Spleen (tissue), 11 donors: Measurements from ENCODE around the gene NFATC2. TPM values are rescaled to one million over a fixed set of nuclear protein-coding genes. Genes with fewer than 3 reads are reported as not detected.
A peak's percentile ranks its signal among the peaks of the same experiment; 100 is the strongest.

Source experiments
- DNase-seq: peaks from one replicate; pipeline ENCODE4 v3.0.0-alpha.2; 2020
- H3K27ac ChIP-seq, 8 donors: fragments of 200-600 bp; sonication (generic) in 7 of 8; 1 replicate in 4 of 8; 2 replicates in 4 of 8; pipeline versions ENCODE4 v1.5.0 to v1.8.0; 2016 to 2021; ENCODE audit warnings: inconsistent platforms in 4 of 8, mild to moderate bottlenecking in 4 of 8, moderate library complexity in 1 of 8
- H3K27me3 ChIP-seq, 7 donors: fragments of 200-600 bp; sonication (generic) in 6 of 7; replicated peaks in 1 of 7; 1 replicate in 4 of 7; 2 replicates in 3 of 7; pipeline versions ENCODE4 v1.5.0 to v1.8.0; 2016 to 2021; ENCODE audit warnings: inconsistent platforms in 3 of 7, mild to moderate bottlenecking in 1 of 7
- H3K36me3 ChIP-seq, 6 donors: fragments of 200-600 bp; sonication (generic) in 5 of 6; 1 replicate in 4 of 6; 2 replicates in 2 of 6; pipeline versions ENCODE4 v1.5.0 to v1.8.0; 2016 to 2021; ENCODE audit warnings: inconsistent platforms in 2 of 6
- H3K4me1 ChIP-seq, 6 donors: fragments of 200-600 bp; sonication (generic) in 5 of 6; 1 replicate in 3 of 6; 2 replicates in 3 of 6; pipeline versions ENCODE4 v1.5.0 to v1.8.0; 2016 to 2021; ENCODE audit warnings: inconsistent platforms in 3 of 6
- H3K4me3 ChIP-seq, 8 donors: fragments of 200-600 bp; sonication (generic) in 7 of 8; 1 replicate in 4 of 8; 2 replicates in 4 of 8; pipeline versions ENCODE4 v1.5.0 to v1.8.0; 2016 to 2021; ENCODE audit warnings: inconsistent platforms in 4 of 8, mild to moderate bottlenecking in 4 of 8, moderate library complexity in 2 of 8
- H3K9me3 ChIP-seq, 8 donors: fragments of 200-600 bp; sonication (generic) in 7 of 8; 1 replicate in 4 of 8; 2 replicates in 4 of 8; pipeline versions ENCODE4 v1.5.0 to v1.8.0; 2016 to 2021; ENCODE audit warnings: inconsistent platforms in 4 of 8
- CTCF ChIP-seq, 11 experiments: fragments of 200-600 bp in 7 of 11; fragments of 450-650 bp in 4 of 11; sonication (generic) in 4 of 11; IDR thresholded peaks in 8 of 11; conservative IDR thresholded peaks in 3 of 11; 1 replicate in 7 of 11; 2 replicates in 4 of 11; pipeline versions ENCODE4 v1.4.0 to v1.8.0; 2016 to 2021; ENCODE audit warnings: antibody characterized with exemption in 11 of 11, inconsistent platforms in 4 of 11, mild to moderate bottlenecking in 1 of 11
- POLR2A ChIP-seq, 3 donors: fragments of 450-650 bp; IDR thresholded peaks; one replicate each; pipeline ENCODE4 v1.5.1; 2017; ENCODE audit warnings: antibody characterized with exemption in 3 of 3, mild to moderate bottlenecking in 1 of 3
- POLR2AphosphoS5 ChIP-seq, 3 donors: sonication (generic); formaldehyde crosslinking; IDR thresholded peaks; one replicate each; pipeline ENCODE4 v1.5.1; 2017; ENCODE audit warnings: antibody characterized with exemption in 3 of 3
- WGBS, 5 donors: extraction: QIAGEN DNeasy Blood & Tissue Kit in 3 of 5; methylation state at CpG; one replicate each; pipeline versions ENCODE4 v1.1.5 to v1.1.7; 2013 to 2018; 5-methylcytosine and 5-hydroxymethylcytosine counted together
- intact Hi-C: fragments of 100-400 bp; cut with DNase I; formaldehyde crosslinking; loops from one replicate; pipeline ENCODE4 v1.15.0; 2023; ENCODE audit warnings: low total_unique reads
- polyA plus RNA-seq, 3 donors: library from polyadenylated mRNA; stranded (reverse); fragments of 200-250 nt; gene quantifications; one replicate each; pipeline ENCODE4 v1.2.1, GENCODE V29; 2013
- total RNA-seq, 7 donors: library from RNA; depleted of rRNA in 3 of 7; stranded (reverse); fragments of >200 nt in 3 of 7; fragmentation: NEBNext Ultra II Directional in 4 of 7; extraction: Animal tissue kit (Norgen Biotek cat#: 25700) in 4 of 7; gene quantifications; one replicate each; pipeline versions ENCODE4 v1.1.0 to v1.2.1, GENCODE V29; 2016 to 2021
- donor health status: healthy with polysubstance abuse.
- donor health status: DM: no; HTN: no; CAD: no; lungs with moderate emphysema.
- donor health status: DM: no; HTN: no; CAD: no.
- donor health status: Bipolar disorder and iron deficiency.
- donor health status: healthy.
- donor health status: DM: no; HTN: no; CAD: no.
- donor health status: DM: yes; HTN: yes; CAD: no.

NFATC2 gene
- total and polyA plus RNA-seq, 10 donors = 6.5 to 42.9 (median 34.5) TPM

DNA sequence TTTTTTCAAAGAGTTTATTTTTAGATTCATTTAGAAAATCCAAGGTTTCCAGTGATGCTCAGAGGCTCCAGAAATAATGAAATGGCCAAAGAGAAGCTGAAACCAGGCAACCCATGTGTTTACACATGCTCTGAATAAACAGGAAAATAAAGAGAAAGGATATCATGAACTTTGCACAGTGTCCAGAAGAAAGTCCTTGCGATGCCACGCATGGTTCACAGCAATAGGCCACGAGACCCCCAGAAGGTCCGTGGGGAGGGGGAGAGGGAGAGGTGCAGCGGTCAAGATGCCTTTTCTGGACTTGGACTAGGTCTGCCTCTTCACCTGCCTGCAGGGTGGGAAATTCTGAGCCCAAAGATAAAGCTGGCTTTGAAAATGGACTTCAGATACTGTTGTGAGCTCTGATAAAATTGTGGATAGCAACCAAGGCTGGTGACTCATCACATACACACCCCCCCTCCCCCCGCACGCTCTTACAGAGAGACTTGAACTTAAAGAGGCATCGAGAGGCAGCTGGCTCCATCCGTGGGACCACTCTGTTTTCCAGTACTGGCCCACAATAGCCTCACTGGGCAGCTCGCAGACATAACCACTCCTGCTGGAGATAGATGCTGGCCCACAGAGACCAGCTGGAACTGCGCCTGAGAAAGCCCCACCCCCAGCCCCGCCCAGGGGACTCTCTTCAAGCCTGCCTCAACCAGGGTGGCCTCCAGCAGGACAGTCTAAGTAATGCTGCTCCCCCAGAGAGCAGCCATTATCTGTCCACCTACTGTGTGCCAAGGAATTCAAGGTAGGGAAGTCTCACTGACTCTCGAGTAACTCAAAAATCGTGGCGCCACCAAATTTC, 21.2 kb upstream of the NFATC2 start:
- no peak for TF ChIP-seq POLR2A (IDR thresholded peaks at IDR 0.05)
- peak in 1 of 3 donors; percentile 27 for TF ChIP-seq POLR2AphosphoS5 (IDR thresholded peaks at IDR 0.05)
- H3K27ac ChIP-seq = peak overlapping the region in 4 of 8 donors; percentile 45 to 92 (median 70)
- DNase-seq = no peak
- 38 to 54% (median 50%) methylated on average over 13 to 15 of the region's 15 CpGs for WGBS, 5 donors
- H3K4me3 ChIP-seq = peak overlapping the region in 1 of 8 donors; percentile 54
- peaks cover 0 to 8% (median 0%) of the 10 kb centered on the region in 8 donors for H3K9me3 ChIP-seq
- no peaks in the 10 kb centered on the region for H3K36me3 ChIP-seq
- H3K27me3 ChIP-seq = peaks cover 0 to 71% (median 36%) of the 10 kb centered on the region in 7 donors
- peaks cover 13 to 42% (median 32%) of the 10 kb centered on the region in 6 donors for H3K4me1 ChIP-seq
- intact Hi-C loops = no loop called here

DNA sequence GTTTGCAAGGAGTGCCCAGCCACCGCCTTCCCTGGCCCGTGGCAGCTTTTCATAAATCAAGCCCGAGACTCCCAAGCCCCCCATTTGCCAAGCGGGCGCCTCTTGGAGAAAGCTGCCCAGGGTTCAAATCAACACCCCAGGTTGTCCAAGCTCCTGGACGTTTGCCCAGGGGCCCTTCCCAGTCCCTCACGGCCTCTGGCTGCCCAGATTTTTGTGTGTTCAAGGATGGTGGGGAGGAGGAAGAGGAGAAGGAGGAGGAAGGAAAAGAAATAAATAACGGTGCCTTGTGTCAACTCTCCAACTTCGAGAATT, 20.6 kb upstream of the NFATC2 start:
- Histone ChIP-seq H3K36me3 (no peaks in the 10 kb centered on the region), H3K4me3 (peak overlapping the region in 7 of 8 donors; percentile 28 to 67 (median 43)), H3K27ac (peak overlapping the region in 7 of 8 donors; percentile 63 to 92 (median 76)), H3K4me1 (peaks cover 13 to 42% (median 32%) of the 10 kb centered on the region in 6 donors), H3K27me3 (peaks cover 0 to 77% (median 36%) of the 10 kb centered on the region in 7 donors), H3K9me3 (peaks cover 0 to 2% (median 0%) of the 10 kb centered on the region in 8 donors)
- no peak for DNase-seq
- intact Hi-C loops = no loop called here
- 3 to 8% (median 7%) methylated on average over 6 to 9 of the region's 9 CpGs for WGBS, 5 donors
- no peak for TF ChIP-seq POLR2AphosphoS5 (IDR thresholded peaks at IDR 0.05)
- TF ChIP-seq CTCF (IDR thresholded peaks at IDR 0.05 in 8 of 11, conservative IDR thresholded peaks at IDR 0.05 in 3 of 11) = no peak
- TF ChIP-seq POLR2A (IDR thresholded peaks at IDR 0.05) = no peak

DNA sequence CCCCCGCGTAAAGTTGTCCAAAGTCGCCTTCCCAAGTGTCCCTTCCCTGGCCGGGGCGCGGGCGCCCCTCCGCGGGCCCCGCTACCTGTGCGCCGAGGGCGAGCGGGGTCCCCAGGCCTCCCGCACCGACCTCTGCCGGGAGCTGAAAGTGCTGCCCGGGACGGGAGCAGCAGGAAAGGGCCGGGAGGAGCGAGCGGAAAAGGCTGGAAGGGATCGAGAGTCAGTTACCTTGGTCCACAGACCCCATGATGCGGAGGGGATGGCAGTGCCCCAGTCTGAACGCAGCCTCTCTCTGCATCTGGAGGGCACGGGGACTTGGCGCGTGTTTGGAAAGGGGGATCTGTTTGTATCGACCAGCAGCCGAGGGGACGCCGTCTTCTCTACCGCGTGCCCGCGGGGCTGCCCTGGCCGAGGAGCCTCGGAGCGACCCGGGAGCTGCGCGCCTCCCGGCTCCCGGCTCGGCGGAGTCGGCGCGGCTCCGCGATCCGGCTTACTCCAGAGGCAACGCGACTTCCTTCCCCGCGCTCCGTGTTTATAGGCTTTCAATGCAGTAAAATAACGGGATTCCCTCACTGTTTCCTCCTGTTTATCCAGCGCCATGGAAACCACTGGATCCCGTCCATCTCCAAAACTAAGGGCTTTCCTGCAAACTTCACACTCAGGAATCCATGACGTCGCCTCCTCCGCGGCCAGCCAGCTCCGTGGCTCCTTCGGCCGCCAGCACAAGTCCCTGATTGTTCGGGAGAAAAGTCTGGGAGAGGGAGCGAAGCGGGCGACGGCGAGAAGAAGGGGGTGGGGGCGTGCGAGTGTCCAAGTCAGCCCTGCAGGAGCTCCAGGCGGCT, 20.0 kb upstream of the NFATC2 start:
- Histone ChIP-seq H3K27ac (peak overlapping the region in 7 of 8 donors; percentile 63 to 92 (median 76)), H3K27me3 (peaks cover 0 to 82% (median 36%) of the 10 kb centered on the region in 7 donors), H3K9me3 (no peaks in the 10 kb centered on the region), H3K36me3 (no peaks in the 10 kb centered on the region), H3K4me1 (peaks cover 13 to 42% (median 32%) of the 10 kb centered on the region in 6 donors), H3K4me3 (peak overlapping the region; percentile 20 to 67 (median 42))
- 1 to 2% (median 1%) methylated on average over 24 to 76 of the region's 76 CpGs for WGBS, 5 donors
- peak; percentile 77 for DNase-seq
- TF ChIP-seq CTCF (IDR thresholded peaks at IDR 0.05 in 8 of 11, conservative IDR thresholded peaks at IDR 0.05 in 3 of 11) (peak in 3 of 11 experiments; percentile 22 to 35 (median 28)), POLR2A (IDR thresholded peaks at IDR 0.05) (peak in 1 of 3 donors; percentile 23), POLR2AphosphoS5 (IDR thresholded peaks at IDR 0.05) (peak; percentile 64 to 84 (median 74))
- intact Hi-C loops = no loop called here

- Histone ChIP-seq H3K36me3 (no peaks in the 10 kb centered on the region), H3K27ac (peak overlapping the region in 7 of 8 donors; percentile 63 to 92 (median 76)), H3K4me3 (peak overlapping the region; percentile 20 to 67 (median 42)), H3K9me3 (no peaks in the 10 kb centered on the region), H3K27me3 (peaks cover 0 to 88% (median 36%) of the 10 kb centered on the region in 7 donors), H3K4me1 (peaks cover 13 to 42% (median 32%) of the 10 kb centered on the region in 6 donors)
- TF ChIP-seq CTCF (IDR thresholded peaks at IDR 0.05 in 8 of 11, conservative IDR thresholded peaks at IDR 0.05 in 3 of 11) = no peak
- no peak for TF ChIP-seq POLR2A (IDR thresholded peaks at IDR 0.05)
- no peak for TF ChIP-seq POLR2AphosphoS5 (IDR thresholded peaks at IDR 0.05)
- intact Hi-C loops = no loop called here
- WGBS, 5 donors = 0 to 2% (median 2%) methylated on average over 10 of the region's 10 CpGs
- no peak for DNase-seq
These were observed 19.5 kb upstream of the NFATC2 start for GRCh38 chr20:51562027-51562331.
